BE2C (cell line): Measurements from ENCODE around the gene GLYR1.
A peak's percentile ranks its signal among the peaks of the same experiment; 100 is the strongest.

Source experiments
- DNase-seq: peaks from one replicate; pipeline ENCODE4 v3.0.0-alpha.2; 2020
- H3K27me3 ChIP-seq: fragments of 250-450 bp; sonication (Bioruptor Pico); 2 replicates; pipeline ENCODE4 v1.5.1; 2020; ENCODE audit warnings: mild to moderate bottlenecking
- H3K36me3 ChIP-seq: fragments of 250-450 bp; sonication (Bioruptor Pico); 2 replicates; pipeline ENCODE4 v1.5.1; 2020; ENCODE audit warnings: mild to moderate bottlenecking
- H3K4me1 ChIP-seq: fragments of 250-450 bp; sonication (Bioruptor Pico); 2 replicates; pipeline ENCODE4 v1.5.1; 2020
- H3K4me3 ChIP-seq: 2 replicates; pipeline ENCODE4 v1.5.1; 2011; ENCODE audit warnings: low read depth, low read length
- H3K9me3 ChIP-seq: fragments of 250-450 bp; sonication (Bioruptor Pico); 2 replicates; pipeline ENCODE4 v1.5.1; 2020
- CTCF ChIP-seq: IDR thresholded peaks from 2 replicates; pipeline ENCODE4 v1.5.1; 2012; ENCODE audit warnings: mild to moderate bottlenecking, low read depth, low read length

Gene GLYR1

GRCh38 chr16:4795828-4796572, 51.1 kb downstream of the GLYR1 start:
- Histone ChIP-seq H3K4me1 (peaks cover 11% of the 10 kb centered on the region), H3K36me3 (peaks cover 5% of the 10 kb centered on the region), H3K4me3 (no peak overlapping the region), H3K27me3 (no peaks in the 10 kb centered on the region), H3K9me3 (no peaks in the 10 kb centered on the region)
- no peak for TF ChIP-seq CTCF
- DNase-seq, result no peak

- DNase-seq, result peak; percentile 64
- Histone ChIP-seq H3K4me1 (peaks cover 5% of the 10 kb centered on the region), H3K27me3 (no peaks in the 10 kb centered on the region), H3K36me3 (peaks cover 5% of the 10 kb centered on the region), H3K9me3 (no peaks in the 10 kb centered on the region), H3K4me3 (no peak within 1 kb of the TSS)
- TF ChIP-seq CTCF, result no peak
These were observed 51.8 kb downstream of the GLYR1 start, which contains the start of gene SMIM22 for GRCh38 chr16:4795181-4795827. SMIM22 (plus strand) TSS chr16:4795369; CDS start chr16:4795735, 366 bp downstream.

GRCh38 chr16:4792951-4793513, 54.1 kb downstream of the GLYR1 start:
- Histone ChIP-seq H3K27me3 (no peaks in the 10 kb centered on the region), H3K4me3 (no peak overlapping the region), H3K36me3 (no peaks in the 10 kb centered on the region), H3K9me3 (no peaks in the 10 kb centered on the region), H3K4me1 (peaks cover 4% of the 10 kb centered on the region; the same call in 1 of the 2 replicates)
- no peak for TF ChIP-seq CTCF
- DNase-seq, result no peak

GRCh38 chr16:4790871-4791270, 56.2 kb downstream of the GLYR1 start:
- no peak for DNase-seq
- H3K4me3 ChIP-seq, result no peak overlapping the region
- no peaks in the 10 kb centered on the region for H3K36me3 ChIP-seq
- H3K4me1 ChIP-seq, result peaks cover 4% of the 10 kb centered on the region; the same call in 1 of the 2 replicates
- no peak for TF ChIP-seq CTCF
- H3K27me3 ChIP-seq, result no peaks in the 10 kb centered on the region
- H3K9me3 ChIP-seq, result no peaks in the 10 kb centered on the region

- TF ChIP-seq CTCF, result no peak
- no peak for DNase-seq
- no peaks in the 10 kb centered on the region for H3K27me3 ChIP-seq
- no peaks in the 10 kb centered on the region for H3K36me3 ChIP-seq
- no peaks in the 10 kb centered on the region for H3K9me3 ChIP-seq
- H3K4me1 ChIP-seq, result peaks cover 4% of the 10 kb centered on the region; the same call in 1 of the 2 replicates
- no peak overlapping the region for H3K4me3 ChIP-seq
These were observed 56.8 kb downstream of the GLYR1 start for GRCh38 chr16:4790261-4790660.
